GM12878 (cell line): ENCODE data around the gene CIB4. TPM values are rescaled to one million over a fixed set of nuclear protein-coding genes. Genes with fewer than 3 reads are reported as not detected.
"Not testable (repeated sequence)": the region's sequence is repeated elsewhere in the genome, so short reads cannot be mapped to it uniquely, and the experiment has no call there.

Experiments used
- ATAC-seq: fragments of 200-7000 bp; cut with Tn5 transposase; 3 replicates; pipeline ENCODE4 v1.9.1; 2020; ENCODE audit warnings: mild to moderate bottlenecking, moderate library complexity
- BruUV-seq: library from RNA; stranded (reverse); fragments of 400-500 nt; replicated peaks from 2 replicates; lab custom pipeline; 2021; lab: Mats Ljungman, UMichigan
- CTCF ChIA-PET: fragments of 300-600 bp; sonication (Branson Sonifier 250); formaldehyde crosslinking; extraction: SDS; loops from one replicate; lab custom pipeline; 2021; ENCODE audit warnings: inconsistent platforms; lab: Yijun Ruan, JAX
- POLR2A ChIA-PET: fragments of 350-600 bp; formaldehyde crosslinking; extraction: SDS; loops from one replicate; lab custom pipeline; 2021; ENCODE audit warnings: inconsistent platforms; lab: Charles Lee
- RAD21 ChIA-PET: fragments of 300-600 bp; sonication (Branson Sonifier 250); formaldehyde crosslinking; loops from one replicate; lab custom pipeline; 2023; ENCODE audit warnings: antibody characterized with exemption; ENCODE audit not compliant: unreplicated experiment; lab: Charles Lee
- SMC1A ChIA-PET: fragments of 300-600 bp; sonication (Branson Sonifier 250); formaldehyde crosslinking; loops from one replicate; lab custom pipeline; 2023; ENCODE audit not compliant: unreplicated experiment, uncharacterized antibody; lab: Charles Lee
- DNase-seq: peaks from one replicate; pipeline ENCODE4 v3.0.0-alpha.2; 2011; ENCODE audit warnings: low read depth, low spot score
- FAIRE-seq: peaks from 3 replicates; lab custom pipeline; 2011; peaks lifted over from hg19 to GRCh38; lab: Jason Lieb, UNC
- H2AFZ ChIP-seq: 2 replicates; pipeline ENCODE4 v1.6.0; 2011; ENCODE audit warnings: low read depth, low read length, control low read depth; ENCODE audit not compliant: control insufficient read depth
- H3K27ac ChIP-seq: 2 replicates; pipeline ENCODE4 v1.5.1; 2011; ENCODE audit warnings: control low read depth; ENCODE audit not compliant: control insufficient read depth, insufficient read depth
- H3K27me3 ChIP-seq, 2 experiments: replicated peaks in 1 of 2; 2 replicates each; pipeline versions ENCODE4 v1.6.0 to v1.6.1; 2011; ENCODE audit warnings: low read length in 1 of 2; ENCODE audit not compliant: control insufficient read depth in 2 of 2, insufficient read depth in 2 of 2
- H3K36me3 ChIP-seq, 2 experiments: 2 replicates each; pipeline ENCODE4 v1.5.1; 2011; ENCODE audit warnings: low read length in 1 of 2; ENCODE audit not compliant: control insufficient read depth in 2 of 2, insufficient read depth in 2 of 2
- H3K4me1 ChIP-seq: 2 replicates; pipeline ENCODE4 v1.6.1; 2011; ENCODE audit warnings: mild to moderate bottlenecking, low read length, moderate library complexity, mixed read lengths; ENCODE audit not compliant: control insufficient read depth, insufficient read depth
- H3K4me2 ChIP-seq: 2 replicates; pipeline ENCODE4 v1.6.0; 2011; ENCODE audit warnings: control low read depth; ENCODE audit not compliant: control insufficient read depth, insufficient read depth
- H3K4me3 ChIP-seq: fragments of 200-600 bp; sonication (generic); 2 replicates; pipeline ENCODE4 v1.5.1; 2016
- H3K79me2 ChIP-seq: 2 replicates; pipeline ENCODE4 v1.6.0; 2011; ENCODE audit warnings: low read length; ENCODE audit not compliant: control insufficient read depth, insufficient read depth
- H3K9ac ChIP-seq: 2 replicates; pipeline ENCODE4 v1.8.0; 2011; ENCODE audit warnings: low read length, control low read depth, mixed read lengths; ENCODE audit not compliant: control insufficient read depth, insufficient read depth
- H3K9me3 ChIP-seq: replicated peaks from 3 replicates; pipeline ENCODE4 v1.5.1; 2011; ENCODE audit warnings: mild to moderate bottlenecking, low read length; ENCODE audit not compliant: control insufficient read depth, insufficient read depth
- H4K20me1 ChIP-seq: 2 replicates; pipeline ENCODE4 v1.6.0; 2011; ENCODE audit not compliant: control insufficient read depth, insufficient read depth
- BRCA1 ChIP-seq: IDR thresholded peaks from 2 replicates; pipeline ENCODE4 v1.6.1; 2011; ENCODE audit warnings: low read depth, low read length, improper control_type of control experiment
- CHD4 ChIP-seq: fragments of 200-600 bp; sonication (generic); IDR thresholded peaks from 2 replicates; pipeline ENCODE4 v1.6.1; 2016; ENCODE audit warnings: mild to moderate bottlenecking
- CREB1 ChIP-seq: IDR thresholded peaks from 2 replicates; pipeline ENCODE4 v1.6.1; 2012; ENCODE audit warnings: low read depth, mild to moderate bottlenecking, inconsistent platforms
- E2F8 ChIP-seq: fragments of 450-650 bp; IDR thresholded peaks from 2 replicates; pipeline ENCODE4 v1.6.1; 2018; ENCODE audit warnings: mild to moderate bottlenecking, low read depth, moderate library complexity; ENCODE audit not compliant: partially characterized antibody
- EGR1 ChIP-seq, 2 experiments: IDR thresholded peaks; 1 replicate in 1 of 2; 2 replicates in 1 of 2; pipeline ENCODE4 v1.6.1; 2011 to 2012; ENCODE audit warnings: low read depth in 2 of 2, low read length in 2 of 2, borderline replicate concordance in 1 of 2, mild to moderate bottlenecking in 1 of 2, moderate library complexity in 1 of 2
- EZH2 ChIP-seq: IDR thresholded peaks from 2 replicates; pipeline ENCODE4 v1.6.1; 2012; ENCODE audit warnings: low read depth, mild to moderate bottlenecking, control low read depth, inconsistent platforms, low read length, borderline replicate concordance; ENCODE audit not compliant: control insufficient read depth
- MTA3 ChIP-seq: IDR thresholded peaks from 2 replicates; pipeline ENCODE4 v1.6.1; 2012; ENCODE audit warnings: low read length, inconsistent platforms, borderline replicate concordance
- POLR2AphosphoS5 ChIP-seq: IDR thresholded peaks from 2 replicates; pipeline ENCODE4 v1.6.1; 2011; ENCODE audit warnings: mild to moderate bottlenecking, low read length, inconsistent platforms
- SKIL ChIP-seq: fragments of 450-650 bp; IDR thresholded peaks from 2 replicates; pipeline ENCODE4 v1.6.1; 2017; ENCODE audit warnings: mild to moderate bottlenecking, low read depth, inconsistent platforms; ENCODE audit not compliant: poor library complexity, severe bottlenecking
- SUZ12 ChIP-seq: fragments of 200-600 bp; sonication (generic); IDR thresholded peaks from one replicate; pipeline ENCODE4 v1.6.1; 2018; ENCODE audit warnings: antibody characterized with exemption, mild to moderate bottlenecking; ENCODE audit not compliant: unreplicated experiment
- WGBS: methylation state at CpG from one replicate; pipeline ENCODE4 v1.1.6; 2016; ENCODE audit warnings: low lambda C conversion rate; ENCODE audit not compliant: insufficient replicate concordance, insufficient coverage; ENCODE audit errors: missing lambda C conversion rate; 5-methylcytosine and 5-hydroxymethylcytosine counted together
- in situ Hi-C: fragments of 300-500 bp; cut with MboI; formaldehyde crosslinking; loops from 9 replicates; pipeline ENCODE4 v1.14.3; 2018; ENCODE audit warnings: mixed read lengths
- intact Hi-C: fragments of 100-400 bp; cut with micrococcal nuclease; formaldehyde crosslinking; loops from one replicate; pipeline ENCODE4 v1.14.2; 2022; ENCODE audit not compliant: unreplicated experiment
- polyA plus RNA-seq, 11 experiments: library from polyadenylated mRNA; depleted of rRNA in 4 of 11; unstranded in 6 of 11; stranded (reverse) in 5 of 11; fragments of >200 nt; fragmentation: Nextera tagmentation in 4 of 11; fragmentation: Illumina TruSeq in 1 of 11; extraction: Ambion mirVana in 4 of 11; extraction: Trizol in 1 of 11; gene quantifications; 1 replicate in 1 of 11; 2 replicates in 10 of 11; pipeline versions ENCODE4 v1.2.1 to v1.2.3, GENCODE V29; 2011 to 2016; ENCODE audit warnings: inconsistent platforms in 2 of 11, missing spikeins in 2 of 11, low read depth in 1 of 11
- total RNA-seq, 4 experiments: library from RNA; depleted of rRNA in 3 of 4; stranded (reverse); fragments of >200 nt in 3 of 4; fragmentation: Illumina TruSeq in 1 of 4; extraction: Trizol in 1 of 4; gene quantifications; 2 replicates each; pipeline versions ENCODE4 v1.2.1 to v1.2.3, GENCODE V29; 2013 to 2021

CIB4 gene
- total and polyA plus RNA-seq, 10 of the 15 experiments (the other 5 are each of a cell fraction or from before 2014, with no cell fraction given) = not detected

GRCh38 chr2:26665296-26665695 lies 24.1 kb upstream of the CIB4 start:
- H3K4me3 ChIP-seq, in situ Hi-C loops, POLR2A ChIA-PET, H3K9me3 ChIP-seq, RAD21 ChIA-PET, H3K4me1 ChIP-seq, ATAC-seq, H3K27me3 ChIP-seq, BruUV-seq, H3K27ac ChIP-seq, H4K20me1 ChIP-seq, DNase-seq, intact Hi-C loops, H2AFZ ChIP-seq, SMC1A ChIA-PET, FAIRE-seq, H3K36me3 ChIP-seq, H3K79me2 ChIP-seq, H3K4me2 ChIP-seq, CTCF ChIA-PET, H3K9ac ChIP-seq: not testable (repeated sequence)
- WGBS = 45% methylated on average over 11 of the region's 21 CpGs

GRCh38 chr2:26660363-26660962 lies 19.3 kb upstream of the CIB4 start:
- Histone ChIP-seq H3K4me1 (no peaks in the 10 kb centered on the region), H3K36me3 (no peaks in the 10 kb centered on the region), H3K79me2 (no peaks in the 10 kb centered on the region), H3K27ac (no peak overlapping the region), H3K9ac (no peak overlapping the region), H3K4me3 (no peak overlapping the region), H3K4me2 (no peak overlapping the region), H2AFZ (no peak overlapping the region), H4K20me1 (no peaks in the 10 kb centered on the region), H3K27me3 (no peaks in the 10 kb centered on the region; a peak in 1 of 4 replicates), H3K9me3 (no peaks in the 10 kb centered on the region; the same call in 1 of the 3 replicates)
- ATAC-seq = no peak
- ChIA-PET CTCF (interaction anchor here (0.6 kb wide), 1 partner anchor 88 kb away, joined by 3 read pairs; no protein-coding TSS in a partner anchor), SMC1A (interaction anchor here (0.9 kb wide), 2 partner anchors 9 to 23 kb away, joined by 3 read pairs; no protein-coding TSS in a partner anchor), RAD21 (no interaction called here), POLR2A (no interaction called here)
- DNase-seq = no peak
- no peak for FAIRE-seq
- in situ Hi-C loops (no loop called here), intact Hi-C loops (no loop called here)
- 0% methylated on average over 1 of the region's 1 CpG for WGBS
- no TSS peak for BruUV-seq
- no peak for TF ChIP-seq SKIL
- TF ChIP-seq E2F8 = no peak
- no peak for TF ChIP-seq CHD4
- TF ChIP-seq EZH2 = no peak
- no peak for TF ChIP-seq SUZ12
- TF ChIP-seq POLR2AphosphoS5 = no peak
- TF ChIP-seq CREB1 = no peak
- TF ChIP-seq MTA3 = no peak
- no peak for TF ChIP-seq BRCA1
- TF ChIP-seq EGR1 (IDR thresholded peaks at IDR 0.05; ENCODE audit: borderline replicate concordance in 1 of 2, low read depth in 2 of 2, low read length in 2 of 2) = no peak
